ENCODE measurements around the gene PTPN11. TPM values are rescaled to one million over a fixed set of nuclear protein-coding genes. Genes with fewer than 3 reads are reported as not detected.

The PTPN11 gene
- total RNA-seq, 1 experiment from 2014 or later = 181 TPM

DNA sequence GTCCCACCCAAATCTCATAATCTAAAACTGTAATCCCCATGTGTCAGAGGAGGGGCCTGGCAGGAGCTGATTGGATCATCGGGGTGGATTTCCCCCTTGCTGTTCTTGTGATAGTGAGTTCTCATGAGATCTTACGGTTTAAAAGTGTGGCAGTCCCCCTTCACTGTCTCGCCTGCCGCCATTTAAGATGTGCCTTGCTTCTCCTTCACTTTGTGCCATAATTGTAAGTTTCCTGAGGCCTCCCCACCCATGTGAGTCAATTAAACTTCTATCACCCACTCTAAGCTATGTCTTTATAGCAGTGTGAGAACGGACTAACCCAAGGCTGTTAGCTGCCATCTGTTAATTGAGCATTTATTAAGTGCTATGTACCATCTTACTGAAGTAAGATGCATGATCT lies 105.1 kb downstream of the PTPN11 start:
- POLR2A ChIA-PET = no interaction called here

DNA sequence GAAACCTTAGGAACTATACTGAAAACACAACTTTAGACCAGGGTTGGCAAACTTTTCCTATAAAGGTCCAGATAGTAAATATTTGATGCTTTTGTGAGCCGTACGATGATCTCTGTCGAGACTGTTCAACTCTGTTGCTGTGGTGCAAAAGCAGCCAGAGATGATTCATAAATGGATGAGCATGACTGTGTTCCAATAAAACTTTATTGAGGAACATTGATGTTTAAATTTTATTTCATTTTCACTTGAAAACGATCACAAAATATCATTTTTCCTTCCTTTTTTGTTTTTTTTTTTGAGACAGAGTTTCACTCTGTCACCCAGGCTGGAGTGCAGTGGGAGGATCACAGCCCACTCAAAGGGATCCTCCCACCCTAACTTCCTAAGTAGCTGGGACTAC lies 105.5 kb downstream of the PTPN11 start:
- ATAC-seq = no peak; the same call in 1 of the 2 replicates
- Histone ChIP-seq H4K20me1 (ENCODE audit: insufficient read depth) (no peaks in the 10 kb centered on the region), H3K36me3 (ENCODE audit: control insufficient read depth in 1 of 2, insufficient read depth in 2 of 2, low read length in 2 of 2) (no peaks in the 10 kb centered on the region), H3K4me2 (ENCODE audit: low read length) (peak overlapping the region; percentile 27; the same call in 1 of the 2 replicates), H3K79me2 (ENCODE audit: insufficient read depth, low read length) (no peaks in the 10 kb centered on the region), H3K27ac (ENCODE audit: low read depth, low read length) (no peak overlapping the region), H3K9me2 (ENCODE audit: insufficient read depth) (no peaks in the 10 kb centered on the region), H3K4me3 (replicated peaks in 1 of 2; ENCODE audit: low read depth in 1 of 2, low read length in 2 of 2) (no peak overlapping the region), H2AFZ (ENCODE audit: low read depth, low read length, poor library complexity, severe bottlenecking) (no peak overlapping the region), H3K4me1 (ENCODE audit: control insufficient read depth in 1 of 2, insufficient read depth in 2 of 2, low read length in 2 of 2) (peaks cover 7 to 9% of the 10 kb centered on the region in 2 experiments; a peak in 3 of 4 replicates), H3K27me3 (ENCODE audit: insufficient read depth, low read length) (no peaks in the 10 kb centered on the region), H3K9ac (ENCODE audit: low read length) (no peak overlapping the region), H3K9me3 (ENCODE audit: control insufficient read depth in 1 of 2, insufficient read depth in 1 of 2, low read depth in 1 of 2, low read length in 2 of 2) (no peaks in the 10 kb centered on the region)
- ChIA-PET POLR2A (no interaction called here), RAD21 (ENCODE audit: low non-redundant PET in 1 of 2, low total read pairs in 2 of 2, uncharacterized antibody in 2 of 2, unreplicated experiment in 2 of 2) (no interaction called here), CTCF (no interaction called here)
- TF ChIP-seq TCF7L2 (IDR thresholded peaks at IDR 0.05; ENCODE audit: borderline replicate concordance, extremely low read depth, insufficient read depth, insufficient read length) (no peak), SP1 (IDR thresholded peaks at IDR 0.05; ENCODE audit: low read depth) (no peak), JUND (IDR thresholded peaks at IDR 0.05) (no peak), FOSL1 (IDR thresholded peaks at IDR 0.05; ENCODE audit: low read depth) (no peak), CBX3 (IDR thresholded peaks at IDR 0.05; ENCODE audit: low read depth) (no peak), EZH2 (IDR thresholded peaks at IDR 0.05) (no peak), POLR2AphosphoS5 (IDR thresholded peaks at IDR 0.05; ENCODE audit: low read depth, low read length) (no peak), ELF1 (IDR thresholded peaks at IDR 0.05; ENCODE audit: borderline replicate concordance, low read depth) (no peak), ZNF274 (IDR thresholded peaks at IDR 0.05; ENCODE audit: low read depth, low read length) (no peak), EZH2phosphoT487 (IDR thresholded peaks at IDR 0.05; ENCODE audit: borderline replicate concordance) (no peak), CEBPB (IDR thresholded peaks at IDR 0.05; ENCODE audit: low read depth) (no peak), POLR2A (IDR thresholded peaks at IDR 0.05; ENCODE audit: borderline replicate concordance, extremely low read depth, insufficient read depth, insufficient read length) (no peak), SRF (IDR thresholded peaks at IDR 0.05; ENCODE audit: low read depth) (no peak), ZFX (IDR thresholded peaks at IDR 0.05) (no peak), YY1 (IDR thresholded peaks at IDR 0.05; ENCODE audit: extremely low read depth, insufficient replicate concordance, low read depth, low read length) (no peak), SIN3A (IDR thresholded peaks at IDR 0.05; ENCODE audit: low read depth) (no peak)
- TF ChIP-seq, protein P1, sequence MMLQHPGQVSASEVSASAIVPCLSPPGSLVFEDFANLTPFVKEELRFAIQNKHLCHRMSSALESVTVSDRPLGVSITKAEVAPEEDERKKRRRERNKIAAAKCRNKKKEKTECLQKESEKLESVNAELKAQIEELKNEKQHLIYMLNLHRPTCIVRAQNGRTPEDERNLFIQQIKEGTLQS (IDR thresholded peaks at IDR 0.05) = no peak
- TF ChIP-seq, protein P2, sequence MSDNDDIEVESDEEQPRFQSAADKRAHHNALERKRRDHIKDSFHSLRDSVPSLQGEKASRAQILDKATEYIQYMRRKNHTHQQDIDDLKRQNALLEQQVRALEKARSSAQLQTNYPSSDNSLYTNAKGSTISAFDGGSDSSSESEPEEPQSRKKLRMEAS (IDR thresholded peaks at IDR 0.05) = no peak
- TF ChIP-seq, protein P3, sequence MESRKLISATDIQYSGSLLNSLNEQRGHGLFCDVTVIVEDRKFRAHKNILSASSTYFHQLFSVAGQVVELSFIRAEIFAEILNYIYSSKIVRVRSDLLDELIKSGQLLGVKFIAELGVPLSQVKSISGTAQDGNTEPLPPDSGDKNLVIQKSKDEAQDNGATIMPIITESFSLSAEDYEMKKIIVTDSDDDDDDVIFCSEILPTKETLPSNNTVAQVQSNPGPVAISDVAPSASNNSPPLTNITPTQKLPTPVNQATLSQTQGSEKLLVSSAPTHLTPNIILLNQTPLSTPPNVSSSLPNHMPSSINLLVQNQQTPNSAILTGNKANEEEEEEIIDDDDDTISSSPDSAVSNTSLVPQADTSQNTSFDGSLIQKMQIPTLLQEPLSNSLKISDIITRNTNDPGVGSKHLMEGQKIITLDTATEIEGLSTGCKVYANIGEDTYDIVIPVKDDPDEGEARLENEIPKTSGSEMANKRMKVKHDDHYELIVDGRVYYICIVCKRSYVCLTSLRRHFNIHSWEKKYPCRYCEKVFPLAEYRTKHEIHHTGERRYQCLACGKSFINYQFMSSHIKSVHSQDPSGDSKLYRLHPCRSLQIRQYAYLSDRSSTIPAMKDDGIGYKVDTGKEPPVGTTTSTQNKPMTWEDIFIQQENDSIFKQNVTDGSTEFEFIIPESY (IDR thresholded peaks at IDR 0.05; ENCODE audit: extremely low read depth, insufficient replicate concordance, low read length) = no peak
- DNase-seq (ENCODE audit: low read depth, low spot score) = no peak
- no TSS peak for BruUV-seq (replicated peaks)
- intact Hi-C loops (cut with micrococcal nuclease) = no loop called here

More for the DNA sequence above, 105.1 kb downstream of the PTPN11 start:
- Histone ChIP-seq H3K27ac (ENCODE audit: low read depth, low read length) (no peak overlapping the region), H3K27me3 (ENCODE audit: insufficient read depth, low read length) (no peaks in the 10 kb centered on the region), H3K9me2 (ENCODE audit: insufficient read depth) (no peaks in the 10 kb centered on the region), H3K4me3 (replicated peaks in 1 of 2; ENCODE audit: low read depth in 1 of 2, low read length in 2 of 2) (no peak overlapping the region), H4K20me1 (ENCODE audit: insufficient read depth) (no peaks in the 10 kb centered on the region), H3K4me2 (ENCODE audit: low read length) (no peak overlapping the region), H3K79me2 (ENCODE audit: insufficient read depth, low read length) (no peaks in the 10 kb centered on the region), H3K9me3 (ENCODE audit: control insufficient read depth in 1 of 2, insufficient read depth in 1 of 2, low read depth in 1 of 2, low read length in 2 of 2) (no peaks in the 10 kb centered on the region), H2AFZ (ENCODE audit: low read depth, low read length, poor library complexity, severe bottlenecking) (no peak overlapping the region), H3K4me1 (ENCODE audit: control insufficient read depth in 1 of 2, insufficient read depth in 2 of 2, low read length in 2 of 2) (peaks cover 7 to 9% of the 10 kb centered on the region in 2 experiments; a peak in 3 of 4 replicates), H3K36me3 (ENCODE audit: control insufficient read depth in 1 of 2, insufficient read depth in 2 of 2, low read length in 2 of 2) (no peaks in the 10 kb centered on the region), H3K9ac (ENCODE audit: low read length) (no peak overlapping the region)
- ChIA-PET CTCF (no interaction called here), RAD21 (ENCODE audit: low non-redundant PET in 1 of 2, low total read pairs in 2 of 2, uncharacterized antibody in 2 of 2, unreplicated experiment in 2 of 2) (no interaction called here)
- ATAC-seq = no peak
- DNase-seq (ENCODE audit: low read depth, low spot score) = no peak
- intact Hi-C loops (cut with micrococcal nuclease) = no loop called here
- no TSS peak for BruUV-seq (replicated peaks)
- TF ChIP-seq SIN3A (IDR thresholded peaks at IDR 0.05; ENCODE audit: low read depth) = no peak
- TF ChIP-seq, protein P2 (IDR thresholded peaks at IDR 0.05) = no peak

All from HCT116 (cell line).